Transverse colon (tissue), 4 donors: ENCODE data around the gene NT5C1A.

Experiments used
- CTCF ChIP-seq, 5 experiments: fragments of 200-600 bp in 3 of 5; fragments of 450-650 bp in 2 of 5; sonication (generic) in 3 of 5; IDR thresholded peaks; 1 replicate in 2 of 5; 2 replicates in 3 of 5; pipeline ENCODE4 v1.5.1; 2016 to 2017; ENCODE audit warnings: antibody characterized with exemption in 5 of 5, inconsistent platforms in 3 of 5, mild to moderate bottlenecking in 2 of 5, moderate library complexity in 1 of 5
- EP300 ChIP-seq: sonication (generic); formaldehyde crosslinking; IDR thresholded peaks from one replicate; pipeline ENCODE4 v1.6.1; 2017; ENCODE audit warnings: antibody characterized with exemption, low read depth
- POLR2A ChIP-seq: fragments of 450-650 bp; IDR thresholded peaks from one replicate; pipeline ENCODE4 v1.6.1; 2016; ENCODE audit warnings: antibody characterized with exemption, mild to moderate bottlenecking, moderate library complexity
- POLR2AphosphoS5 ChIP-seq, 3 donors: sonication (generic); formaldehyde crosslinking; IDR thresholded peaks; one replicate each; pipeline ENCODE4 v1.6.1; 2016; ENCODE audit warnings: antibody characterized with exemption in 3 of 3

GRCh38 chr1:39666772-39667171 lies 5.1 kb downstream of the NT5C1A start:
- TF ChIP-seq CTCF (IDR thresholded peaks at IDR 0.05), result no peak
- TF ChIP-seq POLR2A, result no peak
- TF ChIP-seq POLR2AphosphoS5 (IDR thresholded peaks at IDR 0.05), result no peak
- TF ChIP-seq EP300, result no peak
